LNCaP clone FGC (cell line): ENCODE results near the gene PRR11.

Experiments
- DNase-seq: peaks from one replicate; pipeline ENCODE4 v3.0.0-alpha.2; 2011; ENCODE audit warnings: low read depth
- H3K4me3 ChIP-seq: 2 replicates; pipeline ENCODE4 v1.5.1; 2011; ENCODE audit warnings: mild to moderate bottlenecking, low read depth, low read length, control low read depth
- CTCF ChIP-seq: IDR thresholded peaks from 2 replicates; pipeline ENCODE4 v1.5.1; 2012; ENCODE audit warnings: mild to moderate bottlenecking; ENCODE audit not compliant: control insufficient read depth, insufficient read depth; ENCODE audit errors: extremely low read depth

The PRR11 gene

GRCh38 chr17:59139939-59140338, 15.6 kb upstream of the PRR11 start:
- H3K4me3 ChIP-seq, result no peak overlapping the region
- no peak for DNase-seq
- TF ChIP-seq CTCF, result no peak

GRCh38 chr17:59141860-59142259, 13.7 kb upstream of the PRR11 start:
- H3K4me3 ChIP-seq, result no peak overlapping the region
- no peak for DNase-seq
- TF ChIP-seq CTCF, result no peak

GRCh38 chr17:59145571-59146096, 9.9 kb upstream of the PRR11 start:
- no peak overlapping the region for H3K4me3 ChIP-seq
- DNase-seq, result no peak
- no peak for TF ChIP-seq CTCF

GRCh38 chr17:59149051-59149450, 6.5 kb upstream of the PRR11 start:
- no peak for DNase-seq
- TF ChIP-seq CTCF, result no peak
- H3K4me3 ChIP-seq, result no peak overlapping the region

- DNase-seq, result no peak
- TF ChIP-seq CTCF, result no peak
These were observed 5.6 kb upstream of the PRR11 start for GRCh38 chr17:59149841-59150511.

GRCh38 chr17:59151006-59151405, 4.5 kb upstream of the PRR11 start:
- TF ChIP-seq CTCF, result no peak
- no peak overlapping the region for H3K4me3 ChIP-seq
- no peak for DNase-seq

More at GRCh38 chr17:59149841-59150511, 5.6 kb upstream of the PRR11 start:
- H3K4me3 ChIP-seq, result no peak overlapping the region

- TF ChIP-seq CTCF, result no peak
- DNase-seq, result no peak
- no peak overlapping the region for H3K4me3 ChIP-seq
These were observed 4.0 kb upstream of the PRR11 start for GRCh38 chr17:59151591-59151990.
